ENCODE measurements around the gene OTOS.

OTOS gene

DNA sequence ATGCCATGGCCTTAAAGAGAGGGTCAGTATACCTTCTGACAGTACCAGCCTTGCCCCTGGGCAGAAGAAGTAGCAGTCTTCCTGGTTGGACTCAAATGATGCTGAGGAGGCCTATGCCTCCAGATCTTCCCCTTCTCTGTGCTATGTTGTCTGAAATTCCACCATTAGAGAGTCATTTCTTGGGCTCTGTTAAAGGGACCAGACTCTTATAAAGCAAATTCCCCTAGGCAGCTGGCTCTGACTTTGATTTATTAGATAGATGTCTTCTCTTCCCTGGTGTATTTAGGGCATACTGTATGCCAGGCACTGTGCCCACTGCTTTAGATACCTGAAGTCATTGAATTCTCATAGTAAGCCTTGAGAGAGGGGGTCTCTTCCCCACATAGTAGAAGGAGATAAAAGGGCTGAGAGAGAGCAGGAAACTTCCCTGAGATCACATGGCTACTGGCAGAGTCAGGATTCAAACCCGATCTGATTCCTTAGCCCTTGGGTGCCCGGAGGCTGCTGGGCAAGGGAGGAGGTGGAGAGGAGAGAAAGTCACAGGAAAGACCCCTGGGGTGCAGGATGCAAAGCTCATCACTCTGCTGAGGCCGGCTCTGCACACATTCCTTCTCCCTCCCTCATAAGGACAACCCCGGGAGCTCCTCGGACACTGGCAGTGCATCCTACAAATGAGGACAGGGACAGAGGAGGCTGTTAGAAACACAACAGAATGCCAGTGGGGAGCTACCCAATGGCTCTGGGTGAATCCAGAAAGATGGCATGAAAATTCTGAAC is 27.4 kb downstream of the OTOS start:
- DNase-seq (ENCODE audit: low read depth) = no peak
- TF ChIP-seq, protein P1, sequence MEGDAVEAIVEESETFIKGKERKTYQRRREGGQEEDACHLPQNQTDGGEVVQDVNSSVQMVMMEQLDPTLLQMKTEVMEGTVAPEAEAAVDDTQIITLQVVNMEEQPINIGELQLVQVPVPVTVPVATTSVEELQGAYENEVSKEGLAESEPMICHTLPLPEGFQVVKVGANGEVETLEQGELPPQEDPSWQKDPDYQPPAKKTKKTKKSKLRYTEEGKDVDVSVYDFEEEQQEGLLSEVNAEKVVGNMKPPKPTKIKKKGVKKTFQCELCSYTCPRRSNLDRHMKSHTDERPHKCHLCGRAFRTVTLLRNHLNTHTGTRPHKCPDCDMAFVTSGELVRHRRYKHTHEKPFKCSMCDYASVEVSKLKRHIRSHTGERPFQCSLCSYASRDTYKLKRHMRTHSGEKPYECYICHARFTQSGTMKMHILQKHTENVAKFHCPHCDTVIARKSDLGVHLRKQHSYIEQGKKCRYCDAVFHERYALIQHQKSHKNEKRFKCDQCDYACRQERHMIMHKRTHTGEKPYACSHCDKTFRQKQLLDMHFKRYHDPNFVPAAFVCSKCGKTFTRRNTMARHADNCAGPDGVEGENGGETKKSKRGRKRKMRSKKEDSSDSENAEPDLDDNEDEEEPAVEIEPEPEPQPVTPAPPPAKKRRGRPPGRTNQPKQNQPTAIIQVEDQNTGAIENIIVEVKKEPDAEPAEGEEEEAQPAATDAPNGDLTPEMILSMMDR (IDR thresholded peaks at IDR 0.05; ENCODE audit: control insufficient read depth, insufficient read depth, low read depth, low read length, missing control alignments) = no peak

DNA sequence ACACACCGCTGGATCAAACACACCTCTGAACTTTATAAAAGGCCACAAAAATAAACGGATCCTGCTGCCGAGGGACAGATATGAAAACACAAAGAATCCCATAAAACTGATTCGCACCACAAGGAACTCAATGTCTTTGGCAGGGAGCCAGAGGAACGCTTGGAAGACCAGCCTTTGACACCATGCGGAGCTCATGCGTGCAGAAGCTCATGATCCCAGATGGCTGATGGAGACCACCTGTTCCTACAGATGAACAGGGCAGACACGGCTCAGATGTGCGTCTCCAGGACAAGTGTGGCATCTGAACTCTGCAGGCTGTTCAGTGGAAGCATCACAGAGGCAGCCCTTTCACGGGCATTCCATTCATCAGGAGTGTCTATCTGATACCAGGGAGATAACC is 29.2 kb downstream of the OTOS start:
- no peak for DNase-seq (ENCODE audit: low read depth)
- TF ChIP-seq, protein P1 (IDR thresholded peaks at IDR 0.05; ENCODE audit: control insufficient read depth, insufficient read depth, low read depth, low read length, missing control alignments) = no peak

More for the DNA sequence above, 27.4 kb downstream of the OTOS start:
- H3K4me3 ChIP-seq (ENCODE audit: control insufficient read depth, low read depth, low read length) = no peak overlapping the region

GRCh38 chr2:240109386-240109785 is 31.1 kb downstream of the OTOS start:
- no peak overlapping the region for H3K4me3 ChIP-seq (ENCODE audit: control insufficient read depth, low read depth, low read length)
- TF ChIP-seq, protein P1 (IDR thresholded peaks at IDR 0.05; ENCODE audit: control insufficient read depth, insufficient read depth, low read depth, low read length, missing control alignments) = no peak
- DNase-seq (ENCODE audit: low read depth) = no peak

More for the DNA sequence above, 29.2 kb downstream of the OTOS start:
- no peak overlapping the region for H3K4me3 ChIP-seq (ENCODE audit: control insufficient read depth, low read depth, low read length)

DNA sequence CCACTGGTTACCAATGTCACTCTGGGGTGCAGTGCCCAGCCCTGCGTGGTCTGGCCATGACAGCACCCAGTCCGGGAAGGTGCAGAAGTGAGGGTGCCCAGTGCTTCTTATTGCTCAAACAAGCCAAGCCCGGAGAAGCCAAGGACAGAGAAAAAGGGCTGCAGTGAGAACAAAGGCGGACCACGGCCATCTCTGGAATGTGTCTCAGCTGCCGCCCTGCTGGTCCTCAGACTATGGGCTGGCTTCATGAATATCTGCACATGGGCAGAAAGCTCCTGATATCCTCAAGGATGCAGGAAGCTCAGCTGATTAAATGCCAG is 33.0 kb downstream of the OTOS start:
- H3K4me3 ChIP-seq (ENCODE audit: control insufficient read depth, low read depth, low read length) = no peak overlapping the region
- TF ChIP-seq, protein P1 (IDR thresholded peaks at IDR 0.05; ENCODE audit: control insufficient read depth, insufficient read depth, low read depth, low read length, missing control alignments) = no peak
- DNase-seq (ENCODE audit: low read depth) = no peak

GRCh38 chr2:240106765-240107476 is 33.5 kb downstream of the OTOS start:
- TF ChIP-seq, protein P1 (IDR thresholded peaks at IDR 0.05; ENCODE audit: control insufficient read depth, insufficient read depth, low read depth, low read length, missing control alignments) = no peak

GRCh38 chr2:240105982-240106381 is 34.5 kb downstream of the OTOS start:
- TF ChIP-seq, protein P1 (IDR thresholded peaks at IDR 0.05; ENCODE audit: control insufficient read depth, insufficient read depth, low read depth, low read length, missing control alignments) = no peak
- no peak for DNase-seq (ENCODE audit: low read depth)
- no peak overlapping the region for H3K4me3 ChIP-seq (ENCODE audit: control insufficient read depth, low read depth, low read length)

More at GRCh38 chr2:240106765-240107476, 33.5 kb downstream of the OTOS start:
- no peak for DNase-seq (ENCODE audit: low read depth)
- no peak overlapping the region for H3K4me3 ChIP-seq (ENCODE audit: control insufficient read depth, low read depth, low read length)

All from AG09309 (cell line).